NCI-H1105 (cell line): ENCODE measurements around the gene SPATA12.
A peak's percentile ranks its signal among the peaks of the same experiment; 100 is the strongest.
"Not testable (repeated sequence)": the region's sequence is repeated elsewhere in the genome, so short reads cannot be mapped to it uniquely, and the experiment has no call there.

Experiments used
- DNase-seq: peaks from one replicate; lab custom pipeline; 2025; lab: John Stamatoyannopoulos, UW

SPATA12 gene

GRCh38 chr3:57083266-57083995 lies 23.0 kb downstream of the SPATA12 start:
- not testable (repeated sequence) for DNase-seq

- DNase-seq = no peak
Observed at GRCh38 chr3:57085211-57085610, 24.7 kb downstream of the SPATA12 start.

GRCh38 chr3:57086201-57086600 lies 25.7 kb downstream of the SPATA12 start:
- no peak for DNase-seq

GRCh38 chr3:57087361-57088092 lies 27.1 kb downstream of the SPATA12 start:
- DNase-seq = no peak

GRCh38 chr3:57088503-57088902 lies 28.0 kb downstream of the SPATA12 start:
- no peak for DNase-seq

GRCh38 chr3:57089043-57089442 lies 28.6 kb downstream of the SPATA12 start:
- DNase-seq = no peak

GRCh38 chr3:57091521-57092273 lies 31.2 kb downstream of the SPATA12 start:
- no peak for DNase-seq

GRCh38 chr3:57093489-57093888 lies 33.0 kb downstream of the SPATA12 start:
- no peak for DNase-seq

GRCh38 chr3:57093971-57094535 lies 33.6 kb downstream of the SPATA12 start:
- DNase-seq = no peak

- DNase-seq = no peak
Observed at GRCh38 chr3:57094575-57094974, 34.1 kb downstream of the SPATA12 start.

GRCh38 chr3:57095363-57095762 lies 34.9 kb downstream of the SPATA12 start:
- no peak for DNase-seq

- no peak for DNase-seq
Observed at GRCh38 chr3:57097536-57097935, 37.1 kb downstream of the SPATA12 start.

GRCh38 chr3:57098418-57099310 lies 38.2 kb downstream of the SPATA12 start:
- no peak for DNase-seq

GRCh38 chr3:57100046-57100695 lies 39.7 kb downstream of the SPATA12 start:
- peak; percentile 31 for DNase-seq

- DNase-seq = no peak
Observed at GRCh38 chr3:57105585-57105984, 45.1 kb downstream of the SPATA12 start.

- no peak for DNase-seq
Observed at GRCh38 chr3:57108684-57109083, 48.2 kb downstream of the SPATA12 start.

- no peak for DNase-seq
Observed at GRCh38 chr3:57109437-57110199, 49.2 kb downstream of the SPATA12 start.

- DNase-seq = no peak
Observed at GRCh38 chr3:57110214-57110613, 49.8 kb downstream of the SPATA12 start.

- peak; percentile 74 for DNase-seq
Observed at GRCh38 chr3:57110798-57111197, 50.3 kb downstream of the SPATA12 start.

GRCh38 chr3:57112206-57112605 lies 51.7 kb downstream of the SPATA12 start:
- DNase-seq = no peak
